ENCODE data around the gene SLIT3. TPM values are rescaled to one million over a fixed set of nuclear protein-coding genes. Genes with fewer than 3 reads are reported as not detected.

The SLIT3 gene
- total RNA-seq, 6 experiments from 2014 or later, result 0.31 to 1.2 (median 0.65) TPM

- H3K27me3 ChIP-seq, result no peaks in the 10 kb centered on the region
- WGBS (ENCODE audit: insufficient coverage, low coverage, low lambda C conversion rate, missing lambda C conversion rate), result 35% methylated on average over 6 of the region's 10 CpGs
- no peak for TF ChIP-seq POLR2A (IDR thresholded peaks at IDR 0.05)
- TF ChIP-seq, protein P1, sequence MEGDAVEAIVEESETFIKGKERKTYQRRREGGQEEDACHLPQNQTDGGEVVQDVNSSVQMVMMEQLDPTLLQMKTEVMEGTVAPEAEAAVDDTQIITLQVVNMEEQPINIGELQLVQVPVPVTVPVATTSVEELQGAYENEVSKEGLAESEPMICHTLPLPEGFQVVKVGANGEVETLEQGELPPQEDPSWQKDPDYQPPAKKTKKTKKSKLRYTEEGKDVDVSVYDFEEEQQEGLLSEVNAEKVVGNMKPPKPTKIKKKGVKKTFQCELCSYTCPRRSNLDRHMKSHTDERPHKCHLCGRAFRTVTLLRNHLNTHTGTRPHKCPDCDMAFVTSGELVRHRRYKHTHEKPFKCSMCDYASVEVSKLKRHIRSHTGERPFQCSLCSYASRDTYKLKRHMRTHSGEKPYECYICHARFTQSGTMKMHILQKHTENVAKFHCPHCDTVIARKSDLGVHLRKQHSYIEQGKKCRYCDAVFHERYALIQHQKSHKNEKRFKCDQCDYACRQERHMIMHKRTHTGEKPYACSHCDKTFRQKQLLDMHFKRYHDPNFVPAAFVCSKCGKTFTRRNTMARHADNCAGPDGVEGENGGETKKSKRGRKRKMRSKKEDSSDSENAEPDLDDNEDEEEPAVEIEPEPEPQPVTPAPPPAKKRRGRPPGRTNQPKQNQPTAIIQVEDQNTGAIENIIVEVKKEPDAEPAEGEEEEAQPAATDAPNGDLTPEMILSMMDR (IDR thresholded peaks at IDR 0.05), result no peak
These were observed 518.9 kb downstream of the SLIT3 start for GRCh38 chr5:168781941-168782571.

GRCh38 chr5:168780888-168781287, 520.1 kb downstream of the SLIT3 start:
- intact Hi-C loops (cut with DNase I), result no loop called here
- no peaks in the 10 kb centered on the region for H3K9me3 ChIP-seq
- H3K27me3 ChIP-seq, result no peaks in the 10 kb centered on the region
- WGBS (ENCODE audit: insufficient coverage, low coverage, low lambda C conversion rate, missing lambda C conversion rate), result 40% methylated on average over 1 of the region's 3 CpGs
- ATAC-seq (no peak), DNase-seq (no peak)
- H3K4me1 ChIP-seq, result no peaks in the 10 kb centered on the region
- no peak overlapping the region for H3K4me3 ChIP-seq
- no peak overlapping the region for H3K27ac ChIP-seq
- H3K36me3 ChIP-seq, result no peaks in the 10 kb centered on the region
- TF ChIP-seq POLR2A (IDR thresholded peaks at IDR 0.05), result no peak
- TF ChIP-seq, protein P1 (IDR thresholded peaks at IDR 0.05), result no peak

More at GRCh38 chr5:168781941-168782571, 518.9 kb downstream of the SLIT3 start:
- no peaks in the 10 kb centered on the region for H3K4me1 ChIP-seq
- intact Hi-C loops (cut with DNase I), result no loop called here
- H3K36me3 ChIP-seq, result no peaks in the 10 kb centered on the region
- H3K27ac ChIP-seq, result no peak overlapping the region
- DNase-seq (no peak), ATAC-seq (no peak)
- no peak overlapping the region for H3K4me3 ChIP-seq
- H3K9me3 ChIP-seq, result no peaks in the 10 kb centered on the region

GRCh38 chr5:168779333-168779732, 521.6 kb downstream of the SLIT3 start:
- 83% methylated on average over 1 of the region's 3 CpGs for WGBS (ENCODE audit: insufficient coverage, low coverage, low lambda C conversion rate, missing lambda C conversion rate)
- Histone ChIP-seq H3K4me3 (no peak overlapping the region), H3K27me3 (no peaks in the 10 kb centered on the region), H3K9me3 (no peaks in the 10 kb centered on the region), H3K27ac (no peak overlapping the region), H3K36me3 (no peaks in the 10 kb centered on the region), H3K4me1 (no peaks in the 10 kb centered on the region)
- DNase-seq (no peak), ATAC-seq (no peak)
- TF ChIP-seq POLR2A (IDR thresholded peaks at IDR 0.05), result no peak
- TF ChIP-seq, protein P1 (IDR thresholded peaks at IDR 0.05), result no peak
- intact Hi-C loops (cut with DNase I), result no loop called here

DNA sequence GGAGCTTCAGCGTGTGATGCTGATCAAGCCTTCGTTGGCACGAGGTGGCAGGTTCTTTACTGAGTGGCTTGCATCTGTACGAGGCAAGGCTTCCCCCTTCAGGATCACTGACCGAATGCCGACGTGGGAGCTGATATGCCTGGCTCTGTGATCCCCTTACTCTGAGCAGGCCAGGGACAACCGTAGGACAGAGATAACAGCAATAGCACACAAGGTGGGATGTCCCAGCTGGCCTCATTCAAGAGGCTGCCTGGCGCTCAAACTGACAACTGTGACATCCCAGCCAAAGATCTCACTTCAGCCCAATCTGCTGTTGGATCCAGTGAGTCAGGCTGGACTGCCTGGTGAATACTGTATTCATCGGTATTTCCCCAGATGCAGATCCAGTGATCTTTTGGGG, 522.4 kb downstream of the SLIT3 start:
- Histone ChIP-seq H3K27me3 (no peaks in the 10 kb centered on the region), H3K27ac (no peak overlapping the region), H3K4me1 (no peaks in the 10 kb centered on the region), H3K9me3 (no peaks in the 10 kb centered on the region), H3K4me3 (no peak overlapping the region), H3K36me3 (no peaks in the 10 kb centered on the region)
- intact Hi-C loops (cut with DNase I), result no loop called here
- TF ChIP-seq, protein P1 (IDR thresholded peaks at IDR 0.05), result no peak
- TF ChIP-seq POLR2A (IDR thresholded peaks at IDR 0.05), result no peak
- 78% methylated on average over 4 of the region's 10 CpGs for WGBS (ENCODE audit: insufficient coverage, low coverage, low lambda C conversion rate, missing lambda C conversion rate)
- ATAC-seq, result no peak
- DNase-seq, result no peak

Data from right lobe of liver (tissue), 6 donors.